Retina (tissue), 1 donor: Measurements from ENCODE around the gene HOOK2.
"Not testable (repeated sequence)": the region's sequence is repeated elsewhere in the genome, so short reads cannot be mapped to it uniquely, and the experiment has no call there.

Experiments
- DNase-seq: peaks from one replicate; pipeline ENCODE4 v3.0.0-alpha.2; 2016

The HOOK2 gene

DNA sequence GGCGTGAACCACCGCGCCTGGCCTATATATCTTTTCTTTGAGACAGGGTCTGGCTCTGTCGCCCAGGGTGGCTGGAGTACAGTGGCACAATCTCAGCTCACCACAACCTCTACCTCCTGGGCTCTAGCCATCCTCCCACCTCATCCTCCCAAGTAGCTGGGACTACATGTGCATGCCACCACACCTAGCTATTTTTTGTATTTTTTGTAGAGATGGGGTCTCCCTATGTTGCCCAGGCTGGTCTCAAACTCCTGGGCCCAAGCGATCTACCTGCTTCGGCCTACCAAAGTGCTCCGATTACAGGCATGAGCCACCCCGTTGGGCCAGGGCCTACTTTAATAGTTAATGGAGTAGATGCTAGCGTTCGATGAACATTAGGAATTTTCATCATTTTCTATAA is 55.1 kb downstream of the HOOK2 start:
- no peak for DNase-seq

DNA sequence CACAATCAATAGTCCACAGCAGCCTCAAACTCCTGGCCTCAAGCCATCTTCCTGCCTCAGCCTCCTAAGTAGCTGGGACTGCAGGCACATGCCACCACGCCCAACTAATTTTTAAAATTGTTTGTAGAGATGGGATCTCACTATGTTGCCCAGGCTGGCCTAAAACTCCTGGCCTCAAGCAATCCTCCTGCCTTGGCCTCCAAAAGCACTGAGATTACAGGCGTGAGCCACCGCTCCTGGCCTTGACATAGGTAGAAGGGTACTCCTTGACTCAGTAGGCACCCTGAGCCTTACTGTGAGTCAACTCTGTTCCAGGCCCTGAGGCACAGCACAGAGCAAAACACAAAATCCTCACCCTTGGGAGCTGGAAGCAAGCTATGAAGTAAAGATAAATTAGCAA is 59.4 kb downstream of the HOOK2 start:
- DNase-seq = no peak

DNA sequence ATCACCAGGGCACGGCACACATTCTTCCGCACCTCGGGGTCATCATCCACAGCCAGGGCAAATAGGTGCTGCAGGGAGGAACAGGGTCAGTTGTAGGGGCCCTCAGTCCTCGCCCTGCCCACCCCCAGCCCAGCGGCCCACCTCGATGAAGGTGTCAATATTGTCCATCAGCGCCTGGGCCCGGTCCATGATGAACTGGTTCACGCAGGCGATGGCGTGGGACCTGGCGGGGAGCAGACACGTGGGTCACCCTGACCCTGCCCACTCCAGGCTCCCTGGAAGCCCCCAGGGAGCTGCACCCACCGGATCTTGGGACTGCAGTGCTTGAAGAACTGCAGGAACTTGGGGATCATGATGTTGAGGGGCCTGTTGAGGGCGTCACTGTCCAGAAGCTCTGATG is 60.2 kb downstream of the HOOK2 start:
- no peak for DNase-seq

DNA sequence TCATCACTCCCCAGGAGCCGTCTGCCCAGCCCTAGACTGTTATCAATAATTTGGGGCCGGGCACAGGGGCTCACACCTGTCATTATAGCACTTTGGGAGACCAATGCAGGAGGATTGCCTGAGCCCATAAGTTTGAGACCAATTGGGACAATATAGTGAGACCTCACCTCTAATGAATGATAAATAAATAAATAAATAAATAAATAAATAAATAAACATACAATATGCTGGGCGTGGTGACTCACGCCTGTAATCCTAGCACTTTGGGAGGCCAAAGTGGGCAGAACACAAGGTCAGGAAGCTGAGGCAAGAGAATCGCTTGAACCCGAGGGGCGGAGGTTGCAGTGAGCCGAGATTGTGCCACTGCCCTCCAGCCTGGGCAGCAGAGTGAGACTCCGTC is 62.0 kb downstream of the HOOK2 start:
- DNase-seq = not testable (repeated sequence)
